NCI-H510A treated with DMSO at 0.1 percent for 48 hours (cell line): Measurements from ENCODE around the gene DNPEP.

Source experiments
- DNase-seq: peaks from one replicate; lab custom pipeline; 2025; lab: John Stamatoyannopoulos, UW

The DNPEP gene

GRCh38 chr2:219387306-219388120 lies at the start of gene DNPEP:
Gene DNPEP, minus strand, starts transcription at chr2:219387912. Its CDS starts 118 bp downstream, at chr2:219387794.
- peak; percentile 93 for DNase-seq

GRCh38 chr2:219437141-219437540 lies 49.4 kb upstream of the DNPEP start:
- no peak for DNase-seq

GRCh38 chr2:219436491-219436890 lies 48.8 kb upstream of the DNPEP start:
- no peak for DNase-seq

- no peak for DNase-seq
Measured at GRCh38 chr2:219435701-219436100, 48.0 kb upstream of the DNPEP start.

GRCh38 chr2:219434718-219435525 lies 47.2 kb upstream of the DNPEP start, which contains the start of gene SPEG:
Gene SPEG, plus strand, starts transcription at chr2:219434843. Its CDS starts 135 bp downstream, at chr2:219434978.
- no peak for DNase-seq

GRCh38 chr2:219434468-219434717 lies 46.7 kb upstream of the DNPEP start:
- no peak for DNase-seq

GRCh38 chr2:219433666-219434467 lies 46.2 kb upstream of the DNPEP start:
- DNase-seq = no peak

GRCh38 chr2:219430633-219431615 lies 43.2 kb upstream of the DNPEP start:
- DNase-seq = peak; percentile 15

- DNase-seq = no peak
Measured at GRCh38 chr2:219429958-219430606, 42.4 kb upstream of the DNPEP start.

GRCh38 chr2:219428469-219428868 lies 40.8 kb upstream of the DNPEP start:
- no peak for DNase-seq

- no peak for DNase-seq
Measured at GRCh38 chr2:219426534-219427136, 38.9 kb upstream of the DNPEP start.

GRCh38 chr2:219426068-219426443 lies 38.3 kb upstream of the DNPEP start:
- no peak for DNase-seq

GRCh38 chr2:219425238-219426067 lies 37.7 kb upstream of the DNPEP start:
- no peak for DNase-seq

- DNase-seq = no peak
Measured at GRCh38 chr2:219423652-219424377, 36.1 kb upstream of the DNPEP start.

- DNase-seq = no peak
Measured at GRCh38 chr2:219422952-219423534, 35.3 kb upstream of the DNPEP start.

- DNase-seq = no peak
Measured at GRCh38 chr2:219421323-219421722, 33.6 kb upstream of the DNPEP start.

GRCh38 chr2:219420687-219421086 lies 33.0 kb upstream of the DNPEP start:
- no peak for DNase-seq
